Tibial nerve (tissue), 4 donors: Measurements from ENCODE around the gene IGFALS. TPM values are rescaled to one million over a fixed set of nuclear protein-coding genes. Genes with fewer than 3 reads are reported as not detected.

Source experiments
- DNase-seq, 2 donors: peaks; one replicate each; pipeline ENCODE4 v3.0.0-alpha.2; 2019; ENCODE audit warnings: low spot score in 2 of 2
- H3K27ac ChIP-seq, 4 donors: fragments of 200-600 bp; sonication (generic) in 3 of 4; one replicate each; pipeline ENCODE4 v1.5.1; 2017 to 2019; ENCODE audit warnings: mild to moderate bottlenecking in 1 of 4
- H3K27me3 ChIP-seq, 2 donors: fragments of 200-600 bp; sonication (generic) in 1 of 2; one replicate each; pipeline versions ENCODE4 v1.5.1 to v1.6.0; 2017 to 2019
- H3K36me3 ChIP-seq, 3 donors: fragments of 200-600 bp; sonication (generic); one replicate each; pipeline ENCODE4 v1.5.1; 2018 to 2019
- H3K4me1 ChIP-seq, 4 donors: fragments of 200-600 bp; sonication (generic) in 3 of 4; one replicate each; pipeline ENCODE4 v1.5.1; 2017 to 2019
- H3K4me3 ChIP-seq, 4 donors: fragments of 200-600 bp; sonication (generic) in 3 of 4; one replicate each; pipeline ENCODE4 v1.5.1; 2017 to 2019; ENCODE audit warnings: mild to moderate bottlenecking in 1 of 4, moderate library complexity in 1 of 4
- H3K9me3 ChIP-seq, 4 donors: fragments of 200-600 bp; sonication (generic) in 3 of 4; one replicate each; pipeline ENCODE4 v1.5.1; 2017 to 2019
- EP300 ChIP-seq, 2 donors: sonication (generic); formaldehyde crosslinking; IDR thresholded peaks; one replicate each; pipeline ENCODE4 v1.6.1; 2017; ENCODE audit warnings: antibody characterized with exemption in 2 of 2, mild to moderate bottlenecking in 1 of 2
- POLR2A ChIP-seq, 2 donors: fragments of 450-650 bp; IDR thresholded peaks; one replicate each; pipeline ENCODE4 v1.6.1; 2017; ENCODE audit warnings: antibody characterized with exemption in 2 of 2, mild to moderate bottlenecking in 2 of 2, moderate library complexity in 2 of 2
- WGBS, 2 donors: methylation state at CpG; one replicate each; pipeline ENCODE4 v1.1.5; 2018; 5-methylcytosine and 5-hydroxymethylcytosine counted together
- total RNA-seq, 4 donors: library from RNA; depleted of rRNA; stranded (reverse); fragments of >200 nt; gene quantifications; one replicate each; pipeline ENCODE4 v1.1.0, GENCODE V29; 2016
- TF ChIP-seq, protein P1 (sequence below), 5 experiments: fragments of 200-600 bp in 3 of 5; fragments of 450-650 bp in 2 of 5; sonication (generic) in 3 of 5; IDR thresholded peaks; one replicate each; pipeline ENCODE4 v1.5.1; 2016 to 2019; ENCODE audit warnings: antibody characterized with exemption in 5 of 5, mild to moderate bottlenecking in 3 of 5, moderate library complexity in 2 of 5

IGFALS gene
- total RNA-seq, 4 donors from 2014 or later, result 0.63 to 1.6 TPM; not detected in 2

GRCh38 chr16:1749152-1750117 is 44.1 kb downstream of the IGFALS start:
- no peak for DNase-seq

DNA sequence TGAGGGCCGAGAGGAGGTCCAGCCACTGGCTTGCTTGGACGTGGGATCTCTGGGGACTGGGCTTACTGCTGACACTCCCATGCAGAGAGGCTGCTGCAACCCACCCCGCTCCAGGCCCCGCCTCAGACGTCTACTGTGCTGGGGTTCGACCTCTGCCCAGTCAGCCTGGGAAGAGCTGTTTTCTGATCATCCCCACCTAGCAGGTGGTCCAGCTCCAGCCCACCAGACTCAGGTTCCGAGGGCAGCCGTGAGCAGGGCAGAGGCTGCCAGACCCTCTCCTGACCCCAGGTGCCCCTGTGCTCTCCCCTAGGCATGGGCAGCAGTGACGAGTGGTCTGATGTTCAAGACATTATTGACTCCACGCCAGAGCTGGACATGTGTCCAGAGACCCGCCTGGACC is 45.6 kb downstream of the IGFALS start:
- Histone ChIP-seq H3K36me3 (peaks cover 6 to 100% (median 26%) of the 10 kb centered on the region in 3 donors), H3K4me1 (no peaks in the 10 kb centered on the region), H3K27ac (no peak overlapping the region), H3K9me3 (no peaks in the 10 kb centered on the region), H3K4me3 (no peak overlapping the region), H3K27me3 (no peaks in the 10 kb centered on the region)
- 83 to 87% methylated on average over 11 of the region's 11 CpGs for WGBS, 2 donors
- no peak for TF ChIP-seq POLR2A (IDR thresholded peaks at IDR 0.05)
- no peak for TF ChIP-seq EP300 (IDR thresholded peaks at IDR 0.05)
- TF ChIP-seq, protein P1, sequence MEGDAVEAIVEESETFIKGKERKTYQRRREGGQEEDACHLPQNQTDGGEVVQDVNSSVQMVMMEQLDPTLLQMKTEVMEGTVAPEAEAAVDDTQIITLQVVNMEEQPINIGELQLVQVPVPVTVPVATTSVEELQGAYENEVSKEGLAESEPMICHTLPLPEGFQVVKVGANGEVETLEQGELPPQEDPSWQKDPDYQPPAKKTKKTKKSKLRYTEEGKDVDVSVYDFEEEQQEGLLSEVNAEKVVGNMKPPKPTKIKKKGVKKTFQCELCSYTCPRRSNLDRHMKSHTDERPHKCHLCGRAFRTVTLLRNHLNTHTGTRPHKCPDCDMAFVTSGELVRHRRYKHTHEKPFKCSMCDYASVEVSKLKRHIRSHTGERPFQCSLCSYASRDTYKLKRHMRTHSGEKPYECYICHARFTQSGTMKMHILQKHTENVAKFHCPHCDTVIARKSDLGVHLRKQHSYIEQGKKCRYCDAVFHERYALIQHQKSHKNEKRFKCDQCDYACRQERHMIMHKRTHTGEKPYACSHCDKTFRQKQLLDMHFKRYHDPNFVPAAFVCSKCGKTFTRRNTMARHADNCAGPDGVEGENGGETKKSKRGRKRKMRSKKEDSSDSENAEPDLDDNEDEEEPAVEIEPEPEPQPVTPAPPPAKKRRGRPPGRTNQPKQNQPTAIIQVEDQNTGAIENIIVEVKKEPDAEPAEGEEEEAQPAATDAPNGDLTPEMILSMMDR (IDR thresholded peaks at IDR 0.05), result no peak
- no peak for DNase-seq

More at GRCh38 chr16:1749152-1750117, 44.1 kb downstream of the IGFALS start:
- Histone ChIP-seq H3K27ac (no peak overlapping the region), H3K4me3 (no peak overlapping the region), H3K36me3 (peaks cover 6 to 94% (median 29%) of the 10 kb centered on the region in 3 donors), H3K4me1 (no peaks in the 10 kb centered on the region), H3K27me3 (no peaks in the 10 kb centered on the region), H3K9me3 (no peaks in the 10 kb centered on the region)
- WGBS, 2 donors, result 95 to 97% methylated on average over 26 to 29 of the region's 29 CpGs
- TF ChIP-seq, protein P1 (IDR thresholded peaks at IDR 0.05), result no peak
- TF ChIP-seq POLR2A (IDR thresholded peaks at IDR 0.05), result no peak
- no peak for TF ChIP-seq EP300 (IDR thresholded peaks at IDR 0.05)

GRCh38 chr16:1746693-1747195 is 46.8 kb downstream of the IGFALS start:
- TF ChIP-seq POLR2A (IDR thresholded peaks at IDR 0.05) (no peak), EP300 (IDR thresholded peaks at IDR 0.05) (no peak)
- TF ChIP-seq, protein P1 (IDR thresholded peaks at IDR 0.05), result no peak
- no peak overlapping the region for H3K27ac ChIP-seq
- H3K4me3 ChIP-seq, result no peak overlapping the region
- WGBS, 2 donors, result 87 to 90% methylated on average over 18 to 31 of the region's 31 CpGs
- no peaks in the 10 kb centered on the region for H3K9me3 ChIP-seq
- DNase-seq, result no peak
- peaks cover 6 to 100% (median 19%) of the 10 kb centered on the region in 3 donors for H3K36me3 ChIP-seq
- H3K4me1 ChIP-seq, result no peaks in the 10 kb centered on the region
- H3K27me3 ChIP-seq, result no peaks in the 10 kb centered on the region

GRCh38 chr16:1745900-1746692 is 47.4 kb downstream of the IGFALS start:
- DNase-seq, result no peak
- Histone ChIP-seq H3K4me1 (no peaks in the 10 kb centered on the region), H3K36me3 (peaks cover 6 to 100% (median 18%) of the 10 kb centered on the region in 3 donors), H3K4me3 (no peak overlapping the region), H3K27me3 (no peaks in the 10 kb centered on the region), H3K27ac (no peak overlapping the region), H3K9me3 (no peaks in the 10 kb centered on the region)
- TF ChIP-seq EP300 (IDR thresholded peaks at IDR 0.05), result no peak
- TF ChIP-seq, protein P1 (IDR thresholded peaks at IDR 0.05), result no peak
- 86 to 89% methylated on average over 21 to 26 of the region's 29 CpGs for WGBS, 2 donors
